HepG2 (cell line): ENCODE data around the gene PAMR1. TPM values are rescaled to one million over a fixed set of nuclear protein-coding genes. Genes with fewer than 3 reads are reported as not detected.

Experiments used
- ATAC-seq: fragments of 200-7000 bp; cut with Tn5 transposase; 3 replicates; pipeline ENCODE4 v1.9.1; 2020; ENCODE audit warnings: mild to moderate bottlenecking, moderate library complexity
- BruUV-seq: library from RNA; stranded (reverse); fragments of 400-500 nt; replicated peaks from 2 replicates; lab custom pipeline; 2021; lab: Mats Ljungman, UMichigan
- CTCF ChIA-PET: fragments of 300-600 bp; formaldehyde crosslinking; extraction: SDS; loops from one replicate; lab custom pipeline; 2021; ENCODE audit warnings: low total read pairs, inconsistent platforms, low intra/inter-chr PET ratio; lab: Yijun Ruan, JAX
- POLR2A ChIA-PET: fragments of 350-600 bp; sonication (Branson Sonifier 250); formaldehyde crosslinking; loops from one replicate; lab custom pipeline; 2020; ENCODE audit warnings: antibody characterized with exemption, inconsistent platforms; lab: Yijun Ruan, JAX
- DNase-seq: peaks from one replicate; pipeline ENCODE4 v3.0.0-alpha.2; 2015; ENCODE audit warnings: low spot score
- FAIRE-seq: peaks from 3 replicates; lab custom pipeline; 2011; peaks lifted over from hg19 to GRCh38; lab: Jason Lieb, UNC
- H2AFZ ChIP-seq: one replicate; pipeline ENCODE4 v1.6.1; 2011; ENCODE audit warnings: low read length, inconsistent platforms
- H3K27ac ChIP-seq: fragments of 300-600 bp; 3 replicates; pipeline ENCODE4 v1.8.0; 2011; ENCODE audit warnings: mixed run types, mild to moderate bottlenecking, mixed read lengths, low read length, inconsistent platforms; ENCODE audit not compliant: insufficient read depth; ENCODE audit errors: extremely low read length
- H3K27me3 ChIP-seq, 2 experiments: fragments of 200-600 bp in 1 of 2; 2 replicates in 1 of 2; 3 replicates in 1 of 2; pipeline versions ENCODE4 v1.6.0 to v1.8.0; 2011; ENCODE audit warnings: low read length in 2 of 2, mild to moderate bottlenecking in 2 of 2, moderate library complexity in 2 of 2, inconsistent platforms in 1 of 2; ENCODE audit not compliant: insufficient read depth in 2 of 2, control insufficient read depth in 1 of 2
- H3K36me3 ChIP-seq, 2 experiments: fragments of 200-600 bp in 1 of 2; replicated peaks in 1 of 2; 2 replicates in 1 of 2; 3 replicates in 1 of 2; pipeline versions ENCODE4 v1.5.1 to v1.8.0; 2011; ENCODE audit warnings: low read length in 2 of 2, inconsistent platforms in 1 of 2; ENCODE audit not compliant: insufficient read depth in 2 of 2, control insufficient read depth in 1 of 2
- H3K4me1 ChIP-seq: 2 replicates; pipeline ENCODE4 v1.5.1; 2012; ENCODE audit warnings: low read length, inconsistent platforms; ENCODE audit not compliant: insufficient read depth
- H3K4me2 ChIP-seq: 2 replicates; pipeline ENCODE4 v1.6.0; 2011; ENCODE audit warnings: low read depth, low read length, inconsistent platforms
- H3K4me3 ChIP-seq, 3 experiments: fragments of 200-600 bp in 1 of 3; sonication (generic), shearing (Covaris generic) in 1 of 3; replicated peaks in 1 of 3; 2 replicates each; pipeline ENCODE4 v1.5.1; 2011 to 2016; ENCODE audit warnings: low read length in 3 of 3, inconsistent platforms in 2 of 3, low read depth in 2 of 3, mild to moderate bottlenecking in 2 of 3, control low read depth in 1 of 3, mixed read lengths in 1 of 3; ENCODE audit not compliant: insufficient read depth in 1 of 3
- H3K79me2 ChIP-seq: one replicate; pipeline ENCODE4 v1.6.1; 2011; ENCODE audit warnings: low read length, inconsistent platforms; ENCODE audit not compliant: insufficient read depth
- H3K9ac ChIP-seq: 2 replicates; pipeline ENCODE4 v1.6.0; 2011; ENCODE audit warnings: mild to moderate bottlenecking, low read depth, low read length, inconsistent platforms; ENCODE audit not compliant: insufficient read depth
- H3K9me3 ChIP-seq: 2 replicates; pipeline ENCODE4 v1.5.1; 2012; ENCODE audit warnings: mild to moderate bottlenecking, low read length
- H4K20me1 ChIP-seq: 2 replicates; pipeline ENCODE4 v1.6.0; 2011; ENCODE audit warnings: inconsistent platforms, mild to moderate bottlenecking, low read length, moderate library complexity; ENCODE audit not compliant: insufficient read depth
- CCAR2 ChIP-seq: fragments of 200-400 bp; formaldehyde crosslinking; optimal IDR thresholded peaks from 2 replicates; pipeline ENCODE3; 2018; ENCODE audit warnings: low read depth, mild to moderate bottlenecking, low read length, moderate library complexity
- ISL2 ChIP-seq: sonication (generic); formaldehyde crosslinking; IDR thresholded peaks from 2 replicates; pipeline ENCODE4 v1.5.0; 2020; ENCODE audit warnings: missing genetic modification reagents
- KAT7 ChIP-seq: IDR thresholded peaks from 2 replicates; pipeline ENCODE4 v1.6.1; 2018; ENCODE audit warnings: borderline replicate concordance, missing compliant biosample characterization
- MLLT10 ChIP-seq: sonication (generic); formaldehyde crosslinking; IDR thresholded peaks from 2 replicates; pipeline ENCODE4 v1.4.0; 2020; ENCODE audit warnings: missing genetic modification reagents
- MTA1 ChIP-seq: sonication (generic); formaldehyde crosslinking; IDR thresholded peaks from 2 replicates; pipeline ENCODE4 v1.4.0; 2020; ENCODE audit warnings: missing genetic modification reagents, mild to moderate bottlenecking, borderline replicate concordance
- NR2C2 ChIP-seq: sonication (generic); formaldehyde crosslinking; IDR thresholded peaks from 2 replicates; pipeline ENCODE4 v1.4.0; 2020; ENCODE audit warnings: missing genetic modification reagents, mild to moderate bottlenecking, moderate library complexity, borderline replicate concordance
- ONECUT2 ChIP-seq: sonication (generic); formaldehyde crosslinking; IDR thresholded peaks from 2 replicates; pipeline ENCODE4 v1.4.0; 2020; ENCODE audit warnings: missing genetic modification reagents
- ZNF121 ChIP-seq: sonication (generic); formaldehyde crosslinking; IDR thresholded peaks from 2 replicates; pipeline ENCODE4 v1.5.0; 2020; ENCODE audit warnings: mild to moderate bottlenecking, missing genetic modification reagents
- ZNF30 ChIP-seq: sonication (generic); formaldehyde crosslinking; IDR thresholded peaks from 2 replicates; pipeline ENCODE4 v1.5.0; 2020; ENCODE audit warnings: mild to moderate bottlenecking, missing genetic modification reagents
- ZNF550 ChIP-seq: sonication (generic); formaldehyde crosslinking; IDR thresholded peaks from 2 replicates; pipeline ENCODE4 v1.4.0; 2020; ENCODE audit warnings: mild to moderate bottlenecking, missing genetic modification reagents, borderline replicate concordance
- ZNF782 ChIP-seq: sonication (generic); formaldehyde crosslinking; IDR thresholded peaks from 2 replicates; pipeline ENCODE4 v1.4.0; 2020; ENCODE audit warnings: missing genetic modification reagents, mild to moderate bottlenecking, borderline replicate concordance
- WGBS: methylation state at CpG from one replicate; pipeline ENCODE4 v1.1.6; 2017; ENCODE audit warnings: low lambda C conversion rate; 5-methylcytosine and 5-hydroxymethylcytosine counted together
- in situ Hi-C: cut with HindIII; loops from 2 replicates; pipeline ENCODE4 v1.10.0; 2017; ENCODE audit warnings: low pct_unique_long_range_greater_than_20kb; ENCODE audit not compliant: extremely low pct_ligation_motif_present
- intact Hi-C: fragments of 100-400 bp; cut with micrococcal nuclease; formaldehyde crosslinking; loops from one replicate; pipeline ENCODE4 v1.10.0; 2022; ENCODE audit not compliant: unreplicated experiment
- polyA plus RNA-seq, 8 experiments: library from polyadenylated mRNA; depleted of rRNA in 3 of 8; stranded (reverse) in 7 of 8; unstranded in 1 of 8; fragments of >200 nt; fragmentation: Illumina TruSeq in 4 of 8; extraction: Trizol in 4 of 8; gene quantifications; 2 replicates each; pipeline versions ENCODE4 v1.2.1 to v1.2.3, GENCODE V29; 2011 to 2016; ENCODE audit warnings: low read depth in 4 of 8, missing spikeins in 1 of 8, mixed read lengths in 1 of 8; ENCODE audit not compliant: insufficient read depth in 1 of 8
- total RNA-seq, 5 experiments: library from RNA; depleted of rRNA; stranded (reverse); fragments of >200 nt; fragmentation: Illumina TruSeq; extraction: Trizol; gene quantifications; 2 replicates each; pipeline ENCODE4 v1.2.3, GENCODE V29; 2016; ENCODE audit warnings: low read depth in 1 of 5
- TF ChIP-seq, protein P1 (sequence below): sonication (generic); formaldehyde crosslinking; IDR thresholded peaks from 2 replicates; pipeline ENCODE4 v1.9.0; 2021; ENCODE audit warnings: mild to moderate bottlenecking, missing genetic modification reagents
- TF ChIP-seq, protein P2 (sequence below): sonication (generic); formaldehyde crosslinking; IDR thresholded peaks from 2 replicates; pipeline ENCODE4 v1.8.1; 2023; ENCODE audit warnings: mild to moderate bottlenecking, moderate library complexity, missing genetic modification reagents
- TF ChIP-seq, protein P3 (sequence below): sonication (generic); formaldehyde crosslinking; IDR thresholded peaks from 2 replicates; pipeline ENCODE4 v1.5.0; 2020; ENCODE audit warnings: mild to moderate bottlenecking, missing genetic modification reagents

The PAMR1 gene
- total and polyA plus RNA-seq, 2 of the 13 experiments (the other 11 are each of a cell fraction or from before 2014, with no cell fraction given): not detected

DNA sequence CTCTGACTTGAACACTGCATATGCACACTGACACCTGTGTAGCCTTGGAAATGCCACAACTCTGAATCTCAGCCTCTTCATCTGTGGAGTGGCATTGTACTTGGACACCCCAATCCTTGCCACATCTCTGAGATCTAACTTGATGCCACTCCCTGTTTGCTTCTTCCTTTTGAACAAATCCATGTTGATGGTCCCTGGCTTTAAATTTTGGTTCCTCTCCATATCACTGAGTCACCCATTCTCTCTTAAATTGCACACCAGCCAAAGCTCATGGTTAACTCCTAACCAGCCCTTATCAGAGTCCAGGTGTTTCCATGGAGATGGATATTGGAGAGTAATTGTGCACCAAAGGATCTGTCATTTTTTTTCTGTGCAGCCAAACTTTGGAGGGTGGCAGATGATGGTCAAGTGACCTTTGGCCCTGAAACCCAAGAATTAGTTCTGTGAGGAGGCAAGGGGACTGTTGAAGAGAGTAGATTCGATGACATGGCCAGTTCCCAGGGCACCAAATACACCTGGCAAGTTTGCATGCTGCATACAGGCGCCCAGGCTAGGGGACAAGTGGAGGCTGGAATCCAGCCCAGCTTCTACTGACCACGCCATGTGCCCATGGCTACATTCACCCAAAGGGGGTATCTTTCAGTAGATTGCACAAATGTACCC, 25.1 kb upstream of the PAMR1 start (continued):
- TF ChIP-seq, protein P1, sequence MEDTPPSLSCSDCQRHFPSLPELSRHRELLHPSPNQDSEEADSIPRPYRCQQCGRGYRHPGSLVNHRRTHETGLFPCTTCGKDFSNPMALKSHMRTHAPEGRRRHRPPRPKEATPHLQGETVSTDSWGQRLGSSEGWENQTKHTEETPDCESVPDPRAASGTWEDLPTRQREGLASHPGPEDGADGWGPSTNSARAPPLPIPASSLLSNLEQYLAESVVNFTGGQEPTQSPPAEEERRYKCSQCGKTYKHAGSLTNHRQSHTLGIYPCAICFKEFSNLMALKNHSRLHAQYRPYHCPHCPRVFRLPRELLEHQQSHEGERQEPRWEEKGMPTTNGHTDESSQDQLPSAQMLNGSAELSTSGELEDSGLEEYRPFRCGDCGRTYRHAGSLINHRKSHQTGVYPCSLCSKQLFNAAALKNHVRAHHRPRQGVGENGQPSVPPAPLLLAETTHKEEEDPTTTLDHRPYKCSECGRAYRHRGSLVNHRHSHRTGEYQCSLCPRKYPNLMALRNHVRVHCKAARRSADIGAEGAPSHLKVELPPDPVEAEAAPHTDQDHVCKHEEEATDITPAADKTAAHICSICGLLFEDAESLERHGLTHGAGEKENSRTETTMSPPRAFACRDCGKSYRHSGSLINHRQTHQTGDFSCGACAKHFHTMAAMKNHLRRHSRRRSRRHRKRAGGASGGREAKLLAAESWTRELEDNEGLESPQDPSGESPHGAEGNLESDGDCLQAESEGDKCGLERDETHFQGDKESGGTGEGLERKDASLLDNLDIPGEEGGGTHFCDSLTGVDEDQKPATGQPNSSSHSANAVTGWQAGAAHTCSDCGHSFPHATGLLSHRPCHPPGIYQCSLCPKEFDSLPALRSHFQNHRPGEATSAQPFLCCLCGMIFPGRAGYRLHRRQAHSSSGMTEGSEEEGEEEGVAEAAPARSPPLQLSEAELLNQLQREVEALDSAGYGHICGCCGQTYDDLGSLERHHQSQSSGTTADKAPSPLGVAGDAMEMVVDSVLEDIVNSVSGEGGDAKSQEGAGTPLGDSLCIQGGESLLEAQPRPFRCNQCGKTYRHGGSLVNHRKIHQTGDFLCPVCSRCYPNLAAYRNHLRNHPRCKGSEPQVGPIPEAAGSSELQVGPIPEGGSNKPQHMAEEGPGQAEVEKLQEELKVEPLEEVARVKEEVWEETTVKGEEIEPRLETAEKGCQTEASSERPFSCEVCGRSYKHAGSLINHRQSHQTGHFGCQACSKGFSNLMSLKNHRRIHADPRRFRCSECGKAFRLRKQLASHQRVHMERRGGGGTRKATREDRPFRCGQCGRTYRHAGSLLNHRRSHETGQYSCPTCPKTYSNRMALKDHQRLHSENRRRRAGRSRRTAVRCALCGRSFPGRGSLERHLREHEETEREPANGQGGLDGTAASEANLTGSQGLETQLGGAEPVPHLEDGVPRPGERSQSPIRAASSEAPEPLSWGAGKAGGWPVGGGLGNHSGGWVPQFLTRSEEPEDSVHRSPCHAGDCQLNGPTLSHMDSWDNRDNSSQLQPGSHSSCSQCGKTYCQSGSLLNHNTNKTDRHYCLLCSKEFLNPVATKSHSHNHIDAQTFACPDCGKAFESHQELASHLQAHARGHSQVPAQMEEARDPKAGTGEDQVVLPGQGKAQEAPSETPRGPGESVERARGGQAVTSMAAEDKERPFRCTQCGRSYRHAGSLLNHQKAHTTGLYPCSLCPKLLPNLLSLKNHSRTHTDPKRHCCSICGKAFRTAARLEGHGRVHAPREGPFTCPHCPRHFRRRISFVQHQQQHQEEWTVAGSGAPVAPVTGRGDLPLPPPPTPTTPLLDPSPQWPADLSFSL (CRISPR knock-in tag): no peak
- no peak for TF ChIP-seq ZNF550 (CRISPR knock-in tag)
- TF ChIP-seq KAT7 (CRISPR knock-in tag): no peak

DNA sequence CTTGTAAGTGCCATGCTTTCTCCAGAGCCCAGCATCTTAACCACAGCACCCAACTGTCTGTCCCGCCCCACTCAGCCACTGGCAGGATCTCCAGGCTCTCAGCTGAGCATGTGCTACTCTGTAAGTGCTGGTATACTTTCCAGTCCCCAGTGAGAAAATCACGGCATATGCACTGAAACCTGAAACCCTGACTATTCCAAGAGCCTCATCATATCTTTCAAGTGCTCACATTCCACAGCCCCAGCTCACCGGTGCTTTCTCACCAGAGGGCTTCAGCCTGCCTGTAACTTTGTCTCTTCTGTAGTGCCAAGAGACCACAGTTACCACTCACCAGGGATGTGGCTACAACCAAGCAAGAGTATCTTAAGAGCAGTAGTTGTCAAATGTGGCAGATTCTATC, 24.4 kb upstream of the PAMR1 start:
- no TSS peak for BruUV-seq
- H3K9me3 ChIP-seq: no peaks in the 10 kb centered on the region
- FAIRE-seq (no peak), DNase-seq (no peak), ATAC-seq (no peak)
- H3K36me3 ChIP-seq: no peaks in the 10 kb centered on the region
- H3K4me2 ChIP-seq: no peak overlapping the region
- no peaks in the 10 kb centered on the region for H3K79me2 ChIP-seq
- no peak overlapping the region for H3K9ac ChIP-seq
- no peak overlapping the region for H3K4me3 ChIP-seq
- H3K4me1 ChIP-seq: no peaks in the 10 kb centered on the region
- H3K27ac ChIP-seq: no peak overlapping the region
- ChIA-PET POLR2A (no interaction called here), CTCF (no interaction called here)
- H2AFZ ChIP-seq: no peak overlapping the region
- intact Hi-C loops: no loop called here
- 7% methylated on average over 3 of the region's 3 CpGs for WGBS
- no peaks in the 10 kb centered on the region for H4K20me1 ChIP-seq
- in situ Hi-C loops: no loop called here
- H3K27me3 ChIP-seq: peaks cover 0 to 29% of the 10 kb centered on the region in 2 experiments; a peak in 3 of 5 replicates
- TF ChIP-seq CCAR2 (no peak), MTA1 (CRISPR knock-in tag) (no peak), ZNF30 (CRISPR knock-in tag) (no peak), ZNF121 (CRISPR knock-in tag) (no peak), MLLT10 (CRISPR knock-in tag) (no peak), ONECUT2 (CRISPR knock-in tag) (no peak), ISL2 (CRISPR knock-in tag) (no peak), ZNF782 (no peak), NR2C2 (CRISPR knock-in tag) (no peak)
- TF ChIP-seq, protein P2, sequence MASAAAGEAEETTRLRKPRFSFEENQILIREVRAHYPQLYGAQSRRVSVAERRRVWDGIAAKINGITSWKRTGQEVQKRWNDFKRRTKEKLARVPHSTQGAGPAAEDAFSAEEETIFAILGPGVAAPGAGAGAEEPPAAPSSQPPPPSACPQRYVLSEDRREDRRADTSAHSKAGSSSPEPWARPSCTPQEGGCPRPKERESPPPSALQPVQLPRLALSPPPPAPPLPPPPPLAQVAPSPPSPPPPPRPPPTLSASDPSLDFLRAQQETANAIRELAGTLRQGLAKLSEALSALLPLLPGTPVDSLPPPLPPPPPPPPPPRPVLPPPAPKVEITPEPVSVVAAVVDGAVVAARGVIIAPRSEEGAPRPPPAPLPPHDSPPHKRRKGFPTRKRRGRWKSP (CRISPR knock-in tag): no peak
- TF ChIP-seq, protein P3, sequence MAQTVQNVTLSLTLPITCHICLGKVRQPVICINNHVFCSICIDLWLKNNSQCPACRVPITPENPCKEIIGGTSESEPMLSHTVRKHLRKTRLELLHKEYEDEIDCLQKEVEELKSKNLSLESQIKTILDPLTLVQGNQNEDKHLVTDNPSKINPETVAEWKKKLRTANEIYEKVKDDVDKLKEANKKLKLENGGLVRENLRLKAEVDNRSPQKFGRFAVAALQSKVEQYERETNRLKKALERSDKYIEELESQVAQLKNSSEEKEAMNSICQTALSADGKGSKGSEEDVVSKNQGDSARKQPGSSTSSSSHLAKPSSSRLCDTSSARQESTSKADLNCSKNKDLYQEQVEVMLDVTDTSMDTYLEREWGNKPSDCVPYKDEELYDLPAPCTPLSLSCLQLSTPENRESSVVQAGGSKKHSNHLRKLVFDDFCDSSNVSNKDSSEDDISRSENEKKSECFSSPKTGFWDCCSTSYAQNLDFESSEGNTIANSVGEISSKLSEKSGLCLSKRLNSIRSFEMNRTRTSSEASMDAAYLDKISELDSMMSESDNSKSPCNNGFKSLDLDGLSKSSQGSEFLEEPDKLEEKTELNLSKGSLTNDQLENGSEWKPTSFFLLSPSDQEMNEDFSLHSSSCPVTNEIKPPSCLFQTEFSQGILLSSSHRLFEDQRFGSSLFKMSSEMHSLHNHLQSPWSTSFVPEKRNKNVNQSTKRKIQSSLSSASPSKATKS: no peak
